K562 treated with DMSO at 1 percent for 4 hours (cell line): ENCODE measurements around the gene PRPF39. TPM values are rescaled to one million over a fixed set of nuclear protein-coding genes. Genes with fewer than 3 reads are reported as not detected.

Experiments
- total RNA-seq: library from RNA; unstranded; fragments of 300-600 nt; gene quantifications from 2 replicates; pipeline ENCODE4 v1.2.3, GENCODE V29; 2022; ENCODE audit not compliant: insufficient read depth

The PRPF39 gene, protein sequence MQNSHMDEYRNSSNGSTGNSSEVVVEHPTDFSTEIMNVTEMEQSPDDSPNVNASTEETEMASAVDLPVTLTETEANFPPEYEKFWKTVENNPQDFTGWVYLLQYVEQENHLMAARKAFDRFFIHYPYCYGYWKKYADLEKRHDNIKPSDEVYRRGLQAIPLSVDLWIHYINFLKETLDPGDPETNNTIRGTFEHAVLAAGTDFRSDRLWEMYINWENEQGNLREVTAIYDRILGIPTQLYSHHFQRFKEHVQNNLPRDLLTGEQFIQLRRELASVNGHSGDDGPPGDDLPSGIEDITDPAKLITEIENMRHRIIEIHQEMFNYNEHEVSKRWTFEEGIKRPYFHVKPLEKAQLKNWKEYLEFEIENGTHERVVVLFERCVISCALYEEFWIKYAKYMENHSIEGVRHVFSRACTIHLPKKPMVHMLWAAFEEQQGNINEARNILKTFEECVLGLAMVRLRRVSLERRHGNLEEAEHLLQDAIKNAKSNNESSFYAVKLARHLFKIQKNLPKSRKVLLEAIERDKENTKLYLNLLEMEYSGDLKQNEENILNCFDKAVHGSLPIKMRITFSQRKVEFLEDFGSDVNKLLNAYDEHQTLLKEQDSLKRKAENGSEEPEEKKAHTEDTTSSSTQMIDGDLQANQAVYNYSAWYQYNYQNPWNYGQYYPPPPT
- 5.0 and 6.2 TPM in 2 replicates for total RNA-seq

DNA sequence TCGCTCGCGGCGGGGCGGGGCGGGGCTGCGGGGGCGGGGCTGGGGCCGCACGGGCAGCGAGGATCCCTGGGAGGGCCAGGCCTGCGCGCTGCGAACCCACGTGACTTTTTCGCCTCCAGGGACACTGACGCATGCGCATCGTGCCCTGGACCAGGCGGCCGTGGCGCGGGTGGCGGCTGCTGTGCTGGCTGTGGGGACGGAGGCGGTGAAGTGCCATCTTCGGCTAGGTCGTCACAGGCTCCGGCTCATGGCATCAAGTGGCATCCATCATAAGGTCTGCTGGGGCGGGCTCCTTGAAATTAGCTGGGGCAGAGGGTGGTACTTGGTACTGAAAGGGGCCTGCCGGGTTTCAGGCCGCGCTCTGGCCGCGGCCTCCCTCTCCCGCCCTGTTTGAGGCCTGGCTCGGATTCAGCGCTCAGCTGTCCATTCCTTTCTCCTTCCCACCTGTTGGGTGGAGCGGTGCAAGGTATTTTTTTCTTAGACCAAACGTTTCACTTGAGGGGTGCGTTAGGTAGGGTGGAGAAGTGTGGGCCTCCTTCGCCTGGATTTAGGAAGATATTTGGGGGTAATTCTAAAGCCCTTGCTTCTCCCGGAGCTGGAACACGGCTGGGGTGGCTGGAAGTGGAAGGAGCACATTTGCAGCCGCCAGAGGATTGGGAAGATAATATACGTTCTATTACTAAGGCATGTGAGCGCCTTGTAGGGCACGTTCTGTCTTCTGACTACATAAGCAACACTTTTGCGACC lies at the start of gene PRPF39:
Gene PRPF39, plus strand, starts transcription at position 141 of the 747 bp plus-strand sequence. CDS start 11,124 bp downstream, outside the sequence.

DNA sequence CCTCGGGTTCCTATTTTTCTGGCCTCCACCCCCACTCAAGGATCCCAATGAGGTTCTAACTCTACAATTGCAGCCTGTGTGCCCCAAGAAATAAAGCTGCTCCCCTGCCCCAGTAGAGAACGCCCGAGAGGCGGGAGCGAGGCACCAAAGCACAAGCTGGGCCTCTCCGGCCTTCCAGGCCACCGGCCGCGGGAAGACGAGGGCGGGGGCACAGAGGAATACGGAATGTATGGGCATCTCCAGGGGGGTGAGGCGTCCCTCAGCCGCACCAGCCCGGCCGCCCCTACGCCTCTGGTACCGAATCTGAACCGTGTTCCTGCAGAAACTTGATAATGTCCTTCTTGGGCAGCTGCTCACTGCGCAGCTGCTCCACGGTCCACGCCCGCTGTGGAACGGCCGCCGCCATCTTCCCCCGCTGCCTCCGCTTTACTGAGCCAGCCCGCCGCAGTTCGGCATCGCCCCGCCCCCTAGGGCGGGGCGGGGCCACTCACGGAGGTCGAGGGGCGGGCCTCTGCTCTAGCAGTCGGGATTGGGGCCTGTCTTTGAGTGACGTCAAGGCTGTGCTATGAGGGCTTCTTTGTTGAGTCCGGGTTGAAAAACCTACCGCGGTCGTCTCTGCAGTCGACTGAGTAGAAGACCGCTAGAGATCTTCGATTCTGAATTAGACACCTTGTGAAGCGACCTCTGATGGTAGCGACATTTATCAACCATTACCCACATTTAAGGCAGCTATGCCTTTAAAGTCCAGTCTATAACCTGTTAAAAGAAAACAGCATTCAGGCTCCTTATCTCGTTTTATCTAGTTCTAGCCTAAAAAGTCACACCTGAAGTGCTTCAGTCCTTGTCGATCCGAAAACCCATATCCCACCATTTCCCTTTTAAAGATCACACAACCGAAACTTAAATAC lies 50.4 kb downstream of the PRPF39 start, which contains the start of gene FKBP3:
Gene FKBP3, minus strand, starts transcription at position 431 of the 908 bp plus-strand sequence. Its CDS starts 25 bp downstream, at position 406.

DNA sequence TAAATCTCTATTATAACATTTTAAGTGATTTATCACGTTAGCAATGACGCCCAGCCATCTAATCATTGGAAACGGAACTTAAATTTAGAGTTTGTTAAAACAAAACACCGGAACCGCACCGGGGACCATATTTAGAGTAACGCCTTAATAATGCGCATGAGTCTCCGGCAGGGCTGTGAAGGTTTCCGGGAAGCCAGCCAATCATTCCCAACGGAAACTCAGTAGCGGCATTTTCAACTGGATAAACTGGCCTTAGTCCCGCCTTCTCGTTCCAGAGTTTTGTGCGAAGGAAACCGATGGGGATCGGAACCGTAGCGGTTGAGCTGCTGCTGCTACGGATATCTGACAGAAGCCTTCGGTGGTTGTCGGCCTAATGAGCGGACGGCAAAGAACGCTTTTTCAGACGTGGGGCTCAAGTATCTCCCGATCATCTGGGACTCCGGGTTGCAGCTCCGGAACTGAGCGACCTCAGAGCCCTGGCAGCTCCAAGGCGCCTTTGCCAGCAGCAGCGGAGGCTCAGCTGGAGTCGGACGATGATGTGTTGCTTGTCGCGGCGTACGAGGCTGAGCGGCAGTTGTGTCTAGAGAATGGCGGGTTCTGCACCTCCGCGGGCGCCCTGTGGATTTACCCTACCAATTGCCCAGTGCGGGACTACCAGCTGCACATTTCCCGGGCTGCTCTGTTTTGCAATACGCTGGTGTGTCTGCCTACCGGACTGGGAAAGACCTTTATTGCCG lies 51.9 kb downstream of the PRPF39 start, which contains the start of gene FANCM:
Gene FANCM, plus strand, starts transcription at position 272 of the 737 bp plus-strand sequence. Its CDS starts 102 bp downstream, at position 374.

Other genes with a start within 250 kb of the PRPF39 start
- 4.0 and 4.3 TPM in 2 replicates for gene KLHL28, start 122.2 kb upstream of the PRPF39 start, total RNA-seq
- 1.2 and 2.4 TPM in 2 replicates for gene TOGARAM1, start 121.9 kb upstream of the PRPF39 start, total RNA-seq
- 59.3 and 62.6 TPM in 2 replicates for gene FKBP3, start 50.4 kb downstream of the PRPF39 start, total RNA-seq
- gene FANCM, start 51.8 kb downstream of the PRPF39 start, total RNA-seq = 2.8 and 5.1 TPM in 2 replicates
- gene MIS18BP1, start 169.1 kb downstream of the PRPF39 start, total RNA-seq = 10.4 and 11.3 TPM in 2 replicates